CMK (cell line): ENCODE measurements around the gene GMDS.
A peak's percentile ranks its signal among the peaks of the same experiment; 100 is the strongest.

Experiments
- DNase-seq: peaks from one replicate; pipeline ENCODE4 v3.0.0-alpha.2; 2010; ENCODE audit warnings: low read depth

Gene GMDS

GRCh38 chr6:1940381-1940780, 305.0 kb downstream of the GMDS start:
- no peak for DNase-seq

GRCh38 chr6:1933292-1933691, 312.1 kb downstream of the GMDS start:
- no peak for DNase-seq

- DNase-seq: no peak
Observed at GRCh38 chr6:1931817-1932216, 313.6 kb downstream of the GMDS start.

- no peak for DNase-seq
Observed at GRCh38 chr6:1930356-1930755, 315.0 kb downstream of the GMDS start.

- DNase-seq: no peak
Observed at GRCh38 chr6:1929931-1930330, 315.5 kb downstream of the GMDS start.

GRCh38 chr6:1925743-1926430, 319.5 kb downstream of the GMDS start:
- no peak for DNase-seq

GRCh38 chr6:1923449-1923848, 322.0 kb downstream of the GMDS start:
- DNase-seq: no peak

GRCh38 chr6:1917626-1918371, 327.6 kb downstream of the GMDS start:
- no peak for DNase-seq

- no peak for DNase-seq
Observed at GRCh38 chr6:1916334-1917070, 328.9 kb downstream of the GMDS start.

GRCh38 chr6:1915226-1915625, 330.2 kb downstream of the GMDS start:
- DNase-seq: no peak

- DNase-seq: no peak
Observed at GRCh38 chr6:1913577-1913976, 331.8 kb downstream of the GMDS start.

- DNase-seq: no peak
Observed at GRCh38 chr6:1912731-1913130, 332.7 kb downstream of the GMDS start.

- DNase-seq: no peak
Observed at GRCh38 chr6:1911474-1911873, 333.9 kb downstream of the GMDS start.

- DNase-seq: no peak
Observed at GRCh38 chr6:1910621-1911407, 334.6 kb downstream of the GMDS start.

- no peak for DNase-seq
Observed at GRCh38 chr6:1908784-1909183, 336.6 kb downstream of the GMDS start.

GRCh38 chr6:1906609-1907008, 338.8 kb downstream of the GMDS start:
- DNase-seq: no peak

- no peak for DNase-seq
Observed at GRCh38 chr6:1906014-1906413, 339.4 kb downstream of the GMDS start.

- DNase-seq: no peak
Observed at GRCh38 chr6:1904898-1905297, 340.5 kb downstream of the GMDS start.

- peak; percentile 15 for DNase-seq
Observed at GRCh38 chr6:1904466-1904799, 341.0 kb downstream of the GMDS start.

- no peak for DNase-seq
Observed at GRCh38 chr6:1903780-1904465, 341.5 kb downstream of the GMDS start.

- no peak for DNase-seq
Observed at GRCh38 chr6:1901556-1901955, 343.8 kb downstream of the GMDS start.

- DNase-seq: no peak
Observed at GRCh38 chr6:1896897-1897296, 348.5 kb downstream of the GMDS start.
